ENCODE measurements around the gene RNLS. TPM values are rescaled to one million over a fixed set of nuclear protein-coding genes. Genes with fewer than 3 reads are reported as not detected.
A peak's percentile ranks its signal among the peaks of the same experiment; 100 is the strongest.

Gene RNLS
- total RNA-seq, 1 experiment from 2014 or later: not detected

- Histone ChIP-seq H3K27me3 (no peaks in the 10 kb centered on the region), H3K36me3 (no peaks in the 10 kb centered on the region), H3K27ac (no peak overlapping the region), H3K4me1 (no peaks in the 10 kb centered on the region), H3K9me3 (replicated peaks) (no peaks in the 10 kb centered on the region), H3K4me3 (no peak overlapping the region)
- no peak for DNase-seq
Measured at GRCh38 chr10:88583584-88583957, 453 bp upstream of the RNLS start.

- Histone ChIP-seq H3K36me3 (no peaks in the 10 kb centered on the region), H3K27ac (no peak overlapping the region), H3K4me1 (no peaks in the 10 kb centered on the region), H3K4me3 (no peak overlapping the region), H3K27me3 (no peaks in the 10 kb centered on the region), H3K9me3 (replicated peaks) (no peaks in the 10 kb centered on the region)
- no peak for DNase-seq
Measured at GRCh38 chr10:88582411-88582805, 710 bp downstream of the RNLS start.

GRCh38 chr10:88565072-88565471 lies 18.0 kb downstream of the RNLS start:
- H3K27ac ChIP-seq: no peak overlapping the region
- H3K4me3 ChIP-seq: no peak overlapping the region
- H3K4me1 ChIP-seq: no peaks in the 10 kb centered on the region
- H3K36me3 ChIP-seq: no peaks in the 10 kb centered on the region
- H3K27me3 ChIP-seq: no peaks in the 10 kb centered on the region
- DNase-seq: peak in 1 of 2 experiments; percentile 46
- H3K9me3 ChIP-seq (replicated peaks): no peaks in the 10 kb centered on the region

- no peak overlapping the region for H3K4me3 ChIP-seq
- no peaks in the 10 kb centered on the region for H3K4me1 ChIP-seq
- H3K27me3 ChIP-seq: no peaks in the 10 kb centered on the region
- H3K27ac ChIP-seq: no peak overlapping the region
- H3K9me3 ChIP-seq (replicated peaks): no peaks in the 10 kb centered on the region
- DNase-seq: no peak
- no peaks in the 10 kb centered on the region for H3K36me3 ChIP-seq
Measured at GRCh38 chr10:88562152-88562551, 21.0 kb downstream of the RNLS start.

GRCh38 chr10:88557658-88558057 lies 25.5 kb downstream of the RNLS start:
- no peak overlapping the region for H3K27ac ChIP-seq
- no peaks in the 10 kb centered on the region for H3K36me3 ChIP-seq
- H3K9me3 ChIP-seq (replicated peaks): no peaks in the 10 kb centered on the region
- H3K27me3 ChIP-seq: no peaks in the 10 kb centered on the region
- H3K4me3 ChIP-seq: no peak overlapping the region
- DNase-seq: no peak
- no peaks in the 10 kb centered on the region for H3K4me1 ChIP-seq

GRCh38 chr10:88557256-88557655 lies 25.9 kb downstream of the RNLS start:
- no peak for DNase-seq
- H3K36me3 ChIP-seq: no peaks in the 10 kb centered on the region
- H3K4me1 ChIP-seq: no peaks in the 10 kb centered on the region
- no peak overlapping the region for H3K27ac ChIP-seq
- H3K9me3 ChIP-seq (replicated peaks): no peaks in the 10 kb centered on the region
- no peak overlapping the region for H3K4me3 ChIP-seq
- H3K27me3 ChIP-seq: no peaks in the 10 kb centered on the region

GRCh38 chr10:88555190-88555908 lies 27.8 kb downstream of the RNLS start:
- H3K9me3 ChIP-seq (replicated peaks): no peaks in the 10 kb centered on the region
- H3K4me3 ChIP-seq: no peak overlapping the region
- H3K27me3 ChIP-seq: no peaks in the 10 kb centered on the region
- DNase-seq: no peak
- H3K27ac ChIP-seq: no peak overlapping the region
- H3K36me3 ChIP-seq: no peaks in the 10 kb centered on the region
- no peaks in the 10 kb centered on the region for H3K4me1 ChIP-seq

- Histone ChIP-seq H3K4me3 (no peak overlapping the region), H3K27ac (no peak overlapping the region)
Measured at GRCh38 chr10:88553116-88553752, 29.9 kb downstream of the RNLS start.

GRCh38 chr10:88551246-88551645 lies 31.9 kb downstream of the RNLS start:
- Histone ChIP-seq H3K27me3 (no peaks in the 10 kb centered on the region), H3K4me3 (no peak overlapping the region), H3K9me3 (replicated peaks) (no peaks in the 10 kb centered on the region), H3K27ac (no peak overlapping the region), H3K4me1 (no peaks in the 10 kb centered on the region), H3K36me3 (no peaks in the 10 kb centered on the region)
- DNase-seq: no peak

More at GRCh38 chr10:88553116-88553752, 29.9 kb downstream of the RNLS start:
- peak; percentile 9 to 56 for DNase-seq
- H3K36me3 ChIP-seq: no peaks in the 10 kb centered on the region
- no peaks in the 10 kb centered on the region for H3K27me3 ChIP-seq
- no peaks in the 10 kb centered on the region for H3K4me1 ChIP-seq
- H3K9me3 ChIP-seq (replicated peaks): no peaks in the 10 kb centered on the region

GRCh38 chr10:88546497-88546896 lies 36.6 kb downstream of the RNLS start:
- DNase-seq: no peak
- H3K9me3 ChIP-seq (replicated peaks): no peaks in the 10 kb centered on the region
- no peaks in the 10 kb centered on the region for H3K36me3 ChIP-seq
- H3K27ac ChIP-seq: no peak overlapping the region
- no peaks in the 10 kb centered on the region for H3K4me1 ChIP-seq
- H3K27me3 ChIP-seq: no peaks in the 10 kb centered on the region
- H3K4me3 ChIP-seq: no peak overlapping the region

- H3K36me3 ChIP-seq: no peaks in the 10 kb centered on the region
- H3K4me3 ChIP-seq: no peak overlapping the region
- DNase-seq: no peak
Measured at GRCh38 chr10:88545359-88545758, 37.8 kb downstream of the RNLS start.

GRCh38 chr10:88544140-88544870 lies 38.8 kb downstream of the RNLS start:
- peaks cover 7% of the 10 kb centered on the region; the same call in 1 of the 2 replicates for H3K4me1 ChIP-seq
- no peak overlapping the region for H3K27ac ChIP-seq
- H3K27me3 ChIP-seq: no peaks in the 10 kb centered on the region
- H3K9me3 ChIP-seq (replicated peaks): no peaks in the 10 kb centered on the region
- no peak overlapping the region for H3K4me3 ChIP-seq
- no peaks in the 10 kb centered on the region for H3K36me3 ChIP-seq
- no peak for DNase-seq

More at GRCh38 chr10:88545359-88545758, 37.8 kb downstream of the RNLS start:
- no peaks in the 10 kb centered on the region for H3K9me3 ChIP-seq (replicated peaks)
- no peaks in the 10 kb centered on the region for H3K27me3 ChIP-seq
- H3K27ac ChIP-seq: no peak overlapping the region
- H3K4me1 ChIP-seq: peaks cover 3% of the 10 kb centered on the region; the same call in 1 of the 2 replicates

- no peak for DNase-seq
- no peak overlapping the region for H3K4me3 ChIP-seq
- H3K27ac ChIP-seq: no peak overlapping the region
- no peaks in the 10 kb centered on the region for H3K27me3 ChIP-seq
- H3K9me3 ChIP-seq (replicated peaks): no peaks in the 10 kb centered on the region
- H3K36me3 ChIP-seq: no peaks in the 10 kb centered on the region
- peaks cover 21% of the 10 kb centered on the region for H3K4me1 ChIP-seq
Measured at GRCh38 chr10:88542522-88542921, 40.6 kb downstream of the RNLS start.

- H3K27ac ChIP-seq: no peak overlapping the region
- H3K36me3 ChIP-seq: no peaks in the 10 kb centered on the region
- no peak for DNase-seq
- no peaks in the 10 kb centered on the region for H3K27me3 ChIP-seq
- H3K9me3 ChIP-seq (replicated peaks): no peaks in the 10 kb centered on the region
- H3K4me1 ChIP-seq: peaks cover 24% of the 10 kb centered on the region
- no peak overlapping the region for H3K4me3 ChIP-seq
Measured at GRCh38 chr10:88541116-88541626, 41.9 kb downstream of the RNLS start.

GRCh38 chr10:88540351-88540750 lies 42.8 kb downstream of the RNLS start:
- Histone ChIP-seq H3K36me3 (no peaks in the 10 kb centered on the region), H3K9me3 (replicated peaks) (no peaks in the 10 kb centered on the region), H3K27me3 (no peaks in the 10 kb centered on the region), H3K4me1 (peaks cover 24% of the 10 kb centered on the region), H3K27ac (no peak overlapping the region), H3K4me3 (no peak overlapping the region)
- DNase-seq: no peak
